Smooth muscle cell (in vitro differentiated cells): ENCODE measurements around the gene PCSK6. TPM values are rescaled to one million over a fixed set of nuclear protein-coding genes. Genes with fewer than 3 reads are reported as not detected.

ENCODE experiments used
- DNase-seq: peaks from one replicate; lab custom pipeline; 2025; ENCODE audit not compliant: unreplicated experiment; lab: John Stamatoyannopoulos, UW
- H2AFZ ChIP-seq: fragments of 200-600 bp; sonication (generic); 2 replicates; pipeline ENCODE4 v1.6.0; 2016; ENCODE audit warnings: antibody characterized with exemption, low read depth, mild to moderate bottlenecking
- H3F3A ChIP-seq: fragments of 200-600 bp; sonication (generic); 2 replicates; pipeline ENCODE4 v1.6.0; 2017; ENCODE audit warnings: antibody characterized with exemption, low read depth
- H3K27ac ChIP-seq: fragments of 200-600 bp; sonication (generic); 2 replicates; pipeline ENCODE4 v1.5.1; 2016; ENCODE audit warnings: low read depth, mild to moderate bottlenecking
- H3K27me3 ChIP-seq: fragments of 200-600 bp; sonication (generic); 2 replicates; pipeline ENCODE4 v1.6.1; 2016; ENCODE audit warnings: low read depth, mild to moderate bottlenecking
- H3K36me3 ChIP-seq: fragments of 200-600 bp; sonication (generic); 2 replicates; pipeline ENCODE4 v1.5.1; 2016; ENCODE audit warnings: low read depth
- H3K4me1 ChIP-seq: fragments of 200-600 bp; sonication (generic); 2 replicates; pipeline ENCODE4 v1.5.1; 2016; ENCODE audit warnings: low read depth
- H3K4me2 ChIP-seq: fragments of 200-600 bp; sonication (generic); 2 replicates; pipeline ENCODE4 v1.6.0; 2016; ENCODE audit warnings: mild to moderate bottlenecking
- H3K4me3 ChIP-seq: fragments of 200-600 bp; sonication (generic); 2 replicates; pipeline ENCODE4 v1.5.1; 2016; ENCODE audit warnings: mild to moderate bottlenecking
- H3K79me2 ChIP-seq: fragments of 200-600 bp; sonication (generic); 2 replicates; pipeline ENCODE4 v1.6.0; 2016; ENCODE audit warnings: low read depth, mild to moderate bottlenecking
- H3K9ac ChIP-seq: fragments of 200-600 bp; sonication (generic); 2 replicates; pipeline ENCODE4 v1.6.0; 2016; ENCODE audit warnings: low read depth
- H3K9me3 ChIP-seq: fragments of 200-600 bp; sonication (generic); replicated peaks from 2 replicates; pipeline ENCODE4 v1.5.1; 2016; ENCODE audit warnings: low read depth
- H4K20me1 ChIP-seq: fragments of 200-600 bp; sonication (generic); 2 replicates; pipeline ENCODE4 v1.6.0; 2016; ENCODE audit warnings: low read depth
- WGBS: methylation state at CpG from one replicate; pipeline ENCODE4 v1.1.7; 2016; ENCODE audit warnings: low lambda C conversion rate; 5-methylcytosine and 5-hydroxymethylcytosine counted together
- polyA plus RNA-seq: library from polyadenylated mRNA; unstranded; fragments of >200 nt; fragmentation: Nextera tagmentation; extraction: Ambion mirVana; gene quantifications from 2 replicates; pipeline ENCODE4 v1.2.1, GENCODE V29; 2016
- total RNA-seq: library from RNA; depleted of rRNA; stranded (reverse); fragments of >200 nt; gene quantifications from 2 replicates; pipeline ENCODE4 v1.2.3, GENCODE V29; 2014
- TF ChIP-seq, protein P1 (sequence below): fragments of 200-600 bp; sonication (generic); IDR thresholded peaks from 2 replicates; pipeline ENCODE4 v1.5.1; 2017; ENCODE audit warnings: borderline replicate concordance, mild to moderate bottlenecking, antibody characterized with exemption; ENCODE audit not compliant: insufficient read depth, poor library complexity, severe bottlenecking

Gene PCSK6
- total and polyA plus RNA-seq, 2 experiments from 2014 or later, result 17.5 TPM

DNA sequence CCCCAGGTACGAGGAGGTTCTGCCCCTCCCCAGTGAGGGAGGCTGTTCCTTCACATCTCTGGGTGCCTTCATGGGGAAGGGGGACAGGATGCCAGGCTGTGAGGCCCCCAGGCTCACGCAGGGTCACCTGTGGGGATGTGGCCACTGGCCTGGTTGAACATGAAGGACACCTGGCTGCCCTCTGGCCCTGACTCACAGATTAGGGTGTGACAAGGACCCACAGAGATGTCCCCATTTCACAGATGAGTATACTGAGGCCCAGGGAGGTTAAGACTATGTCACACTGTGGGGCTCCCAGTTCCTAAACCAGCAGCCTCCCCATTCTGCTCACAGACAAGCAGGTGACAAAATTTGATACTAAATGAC lies 42.4 kb downstream of the PCSK6 start:
- Histone ChIP-seq H3K9ac (no peak overlapping the region), H3K4me1 (no peaks in the 10 kb centered on the region), H3K27ac (no peak overlapping the region), H3K36me3 (no peaks in the 10 kb centered on the region), H2AFZ (no peak overlapping the region), H3K79me2 (no peaks in the 10 kb centered on the region), H3F3A (no peaks in the 10 kb centered on the region), H3K9me3 (no peaks in the 10 kb centered on the region), H4K20me1 (no peaks in the 10 kb centered on the region), H3K4me3 (no peak overlapping the region), H3K4me2 (no peak overlapping the region), H3K27me3 (no peaks in the 10 kb centered on the region)
- WGBS, result 88% methylated on average over 2 of the region's 2 CpGs
- TF ChIP-seq, protein P1, sequence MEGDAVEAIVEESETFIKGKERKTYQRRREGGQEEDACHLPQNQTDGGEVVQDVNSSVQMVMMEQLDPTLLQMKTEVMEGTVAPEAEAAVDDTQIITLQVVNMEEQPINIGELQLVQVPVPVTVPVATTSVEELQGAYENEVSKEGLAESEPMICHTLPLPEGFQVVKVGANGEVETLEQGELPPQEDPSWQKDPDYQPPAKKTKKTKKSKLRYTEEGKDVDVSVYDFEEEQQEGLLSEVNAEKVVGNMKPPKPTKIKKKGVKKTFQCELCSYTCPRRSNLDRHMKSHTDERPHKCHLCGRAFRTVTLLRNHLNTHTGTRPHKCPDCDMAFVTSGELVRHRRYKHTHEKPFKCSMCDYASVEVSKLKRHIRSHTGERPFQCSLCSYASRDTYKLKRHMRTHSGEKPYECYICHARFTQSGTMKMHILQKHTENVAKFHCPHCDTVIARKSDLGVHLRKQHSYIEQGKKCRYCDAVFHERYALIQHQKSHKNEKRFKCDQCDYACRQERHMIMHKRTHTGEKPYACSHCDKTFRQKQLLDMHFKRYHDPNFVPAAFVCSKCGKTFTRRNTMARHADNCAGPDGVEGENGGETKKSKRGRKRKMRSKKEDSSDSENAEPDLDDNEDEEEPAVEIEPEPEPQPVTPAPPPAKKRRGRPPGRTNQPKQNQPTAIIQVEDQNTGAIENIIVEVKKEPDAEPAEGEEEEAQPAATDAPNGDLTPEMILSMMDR, result no peak
- no peak for DNase-seq

GRCh38 chr15:101446518-101447167 lies 42.9 kb downstream of the PCSK6 start:
- H3K9ac ChIP-seq, result no peak overlapping the region
- no peaks in the 10 kb centered on the region for H3K9me3 ChIP-seq
- H4K20me1 ChIP-seq, result no peaks in the 10 kb centered on the region
- no peak overlapping the region for H2AFZ ChIP-seq
- H3F3A ChIP-seq, result no peaks in the 10 kb centered on the region
- WGBS, result 70% methylated on average over 12 of the region's 12 CpGs
- H3K27me3 ChIP-seq, result no peaks in the 10 kb centered on the region
- no peak overlapping the region for H3K4me3 ChIP-seq
- H3K4me1 ChIP-seq, result no peaks in the 10 kb centered on the region
- H3K27ac ChIP-seq, result no peak overlapping the region
- H3K79me2 ChIP-seq, result no peaks in the 10 kb centered on the region
- no peaks in the 10 kb centered on the region for H3K36me3 ChIP-seq
- TF ChIP-seq, protein P1, result no peak
- no peak for DNase-seq
- peak overlapping the region; percentile 56 for H3K4me2 ChIP-seq

DNA sequence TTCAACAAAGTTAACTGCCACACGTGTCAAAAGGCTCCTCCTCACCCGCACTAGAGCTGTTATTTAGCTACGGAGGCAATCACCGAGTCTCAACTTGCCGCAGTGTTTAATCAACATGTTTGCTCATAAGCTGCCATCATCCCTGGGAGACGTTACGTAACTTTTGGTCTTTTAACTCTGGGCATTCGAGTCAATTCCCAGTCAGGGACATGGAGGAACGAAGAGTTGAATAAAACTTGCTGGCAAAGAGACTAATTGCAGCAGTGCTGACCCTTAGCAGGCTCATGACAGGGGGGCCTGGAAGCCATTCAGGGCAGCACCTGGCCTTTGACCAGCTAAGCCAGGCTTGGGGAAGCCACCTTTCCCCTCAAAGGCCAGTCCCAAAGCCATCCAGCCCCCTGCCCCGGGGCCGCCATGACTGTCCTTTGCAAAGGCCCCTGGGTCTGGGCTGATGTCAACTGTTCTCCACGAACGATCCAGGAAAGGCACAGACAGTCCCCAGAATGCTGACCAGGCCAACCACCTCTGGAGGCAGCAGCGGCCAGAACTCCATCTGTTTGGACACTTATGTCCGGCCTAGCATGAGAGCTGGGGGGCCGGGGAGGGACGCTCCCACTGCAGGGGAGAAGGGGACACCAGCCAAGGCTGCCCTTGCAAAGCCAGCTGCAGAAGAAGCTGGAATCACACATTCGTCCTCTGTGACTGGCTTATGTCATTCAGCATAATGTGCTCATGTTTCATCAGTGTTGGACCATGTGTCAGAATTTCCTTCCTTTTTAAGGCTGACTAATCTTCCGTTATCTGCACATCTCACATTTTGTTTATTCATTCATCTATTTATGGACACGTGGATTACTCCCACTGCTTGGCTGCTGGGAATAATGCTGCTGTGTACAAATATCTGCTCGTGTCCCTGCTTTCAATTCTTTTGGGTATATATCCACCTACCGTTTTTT lies 43.7 kb downstream of the PCSK6 start:
- H3K9me3 ChIP-seq, result no peaks in the 10 kb centered on the region
- H3K27me3 ChIP-seq, result no peaks in the 10 kb centered on the region
- H3K4me3 ChIP-seq, result no peak overlapping the region
- no peaks in the 10 kb centered on the region for H4K20me1 ChIP-seq
- H3K79me2 ChIP-seq, result no peaks in the 10 kb centered on the region
- DNase-seq, result no peak
- H3K36me3 ChIP-seq, result no peaks in the 10 kb centered on the region
- TF ChIP-seq, protein P1, result no peak
- H3F3A ChIP-seq, result no peaks in the 10 kb centered on the region
- no peak overlapping the region for H3K27ac ChIP-seq
- no peaks in the 10 kb centered on the region for H3K4me1 ChIP-seq
- H3K4me2 ChIP-seq, result peak overlapping the region; percentile 56
- H3K9ac ChIP-seq, result no peak overlapping the region
- 66% methylated on average over 22 of the region's 22 CpGs for WGBS
- no peak overlapping the region for H2AFZ ChIP-seq
